Lower lobe of right lung (tissue), 2 donors: ENCODE data around the gene FAM168B. TPM values are rescaled to one million over a fixed set of nuclear protein-coding genes. Genes with fewer than 3 reads are reported as not detected.
A peak's percentile ranks its signal among the peaks of the same experiment; 100 is the strongest.

Experiments used
- ATAC-seq, 2 donors: fragments of 200-7000 bp; cut with Tn5 transposase; one replicate each; pipeline ENCODE4 v1.9.1; 2020 to 2022; ENCODE audit warnings: mild to moderate bottlenecking in 2 of 2, moderate library complexity in 2 of 2
- DNase-seq: peaks from one replicate; pipeline ENCODE4 v3.0.0-alpha.2; 2020
- H3K27ac ChIP-seq: fragments of 200-600 bp; one replicate; pipeline ENCODE4 v1.8.0; 2022
- H3K27me3 ChIP-seq: fragments of 200-600 bp; one replicate; pipeline ENCODE4 v1.8.0; 2022; ENCODE audit warnings: low read depth
- H3K36me3 ChIP-seq: fragments of 200-600 bp; one replicate; pipeline ENCODE4 v1.8.0; 2022; ENCODE audit warnings: mild to moderate bottlenecking
- H3K4me1 ChIP-seq: fragments of 200-600 bp; one replicate; pipeline ENCODE4 v1.8.0; 2022
- H3K4me3 ChIP-seq: fragments of 200-600 bp; one replicate; pipeline ENCODE4 v1.8.0; 2022; ENCODE audit warnings: mild to moderate bottlenecking
- H3K9me3 ChIP-seq: fragments of 200-600 bp; one replicate; pipeline ENCODE4 v1.8.0; 2022
- CTCF ChIP-seq: fragments of 200-600 bp; IDR thresholded peaks from one replicate; pipeline ENCODE4 v1.8.0; 2022; ENCODE audit warnings: antibody characterized with exemption, mild to moderate bottlenecking
- intact Hi-C: fragments of 100-400 bp; cut with DNase I; formaldehyde crosslinking; loops from one replicate; pipeline ENCODE4 v1.11.0; 2022
- total RNA-seq: library from RNA; stranded (reverse); fragmentation: NEBNext Ultra II Directional; extraction: Animal tissue kit (Norgen Biotek cat#: 25700); gene quantifications from one replicate; pipeline ENCODE4 v1.2.1, GENCODE V29; 2021
- donor health status: DM: no; HTN: yes; CAD: no; lungs with severe emphysema.

FAM168B gene
- total RNA-seq, 1 donor from 2014 or later: 74.1 TPM

- no peak overlapping the region for H3K27ac ChIP-seq
- H3K36me3 ChIP-seq: no peaks in the 10 kb centered on the region
- no peak overlapping the region for H3K4me3 ChIP-seq
- H3K4me1 ChIP-seq: no peaks in the 10 kb centered on the region
- no peak for ATAC-seq
- DNase-seq: no peak
- TF ChIP-seq CTCF: no peak
- intact Hi-C loops: no loop called here
- no peaks in the 10 kb centered on the region for H3K9me3 ChIP-seq
- no peaks in the 10 kb centered on the region for H3K27me3 ChIP-seq
These were observed 69.5 kb downstream of the FAM168B start for GRCh38 chr2:131023758-131024157.

GRCh38 chr2:131022731-131023130 lies 70.5 kb downstream of the FAM168B start:
- ATAC-seq: no peak
- TF ChIP-seq CTCF: no peak
- intact Hi-C loops: no loop called here
- H3K4me3 ChIP-seq: no peak overlapping the region
- DNase-seq: no peak
- no peaks in the 10 kb centered on the region for H3K36me3 ChIP-seq
- no peak overlapping the region for H3K27ac ChIP-seq
- no peaks in the 10 kb centered on the region for H3K27me3 ChIP-seq
- H3K4me1 ChIP-seq: no peaks in the 10 kb centered on the region
- H3K9me3 ChIP-seq: no peaks in the 10 kb centered on the region

- no peaks in the 10 kb centered on the region for H3K36me3 ChIP-seq
- intact Hi-C loops: no loop called here
- no peak for DNase-seq
- H3K4me1 ChIP-seq: no peaks in the 10 kb centered on the region
- no peak overlapping the region for H3K4me3 ChIP-seq
- no peak overlapping the region for H3K27ac ChIP-seq
- ATAC-seq: peak; percentile 82 to 85
- H3K9me3 ChIP-seq: no peaks in the 10 kb centered on the region
- H3K27me3 ChIP-seq: peaks cover 4% of the 10 kb centered on the region
- no peak for TF ChIP-seq CTCF
These were observed 76.2 kb downstream of the FAM168B start for GRCh38 chr2:131016826-131017741.

- H3K4me3 ChIP-seq: no peak overlapping the region
- ATAC-seq: no peak
- TF ChIP-seq CTCF: no peak
- no peak overlapping the region for H3K27ac ChIP-seq
- H3K36me3 ChIP-seq: no peaks in the 10 kb centered on the region
- intact Hi-C loops: no loop called here
- peaks cover 4% of the 10 kb centered on the region for H3K27me3 ChIP-seq
- H3K4me1 ChIP-seq: no peaks in the 10 kb centered on the region
- no peaks in the 10 kb centered on the region for H3K9me3 ChIP-seq
- DNase-seq: no peak
These were observed 77.5 kb downstream of the FAM168B start for GRCh38 chr2:131015764-131016163.

- DNase-seq (no peak), ATAC-seq (no peak)
- Histone ChIP-seq H3K27me3 (peaks cover 4% of the 10 kb centered on the region), H3K4me3 (no peak overlapping the region), H3K9me3 (no peaks in the 10 kb centered on the region), H3K36me3 (no peaks in the 10 kb centered on the region), H3K4me1 (no peaks in the 10 kb centered on the region), H3K27ac (no peak overlapping the region)
- TF ChIP-seq CTCF: no peak
- intact Hi-C loops: no loop called here
These were observed 79.1 kb downstream of the FAM168B start for GRCh38 chr2:131014141-131014540.
